Panc1 (cell line): Measurements from ENCODE around the gene PCYT1B.

ENCODE experiments used
- POLR2AphosphoS5 ChIP-seq: IDR thresholded peaks from 2 replicates; pipeline ENCODE4 v1.6.1; 2012; ENCODE audit warnings: mild to moderate bottlenecking, low read depth, low read length, moderate library complexity
- TF ChIP-seq, protein P1 (sequence below), 2 experiments: IDR thresholded peaks; 2 replicates each; pipeline ENCODE4 v1.6.1; 2011 to 2012; ENCODE audit warnings: low read depth in 2 of 2, control low read depth in 1 of 2, low read length in 1 of 2, mild to moderate bottlenecking in 1 of 2, moderate library complexity in 1 of 2; ENCODE audit not compliant: insufficient read depth in 1 of 2
- TF ChIP-seq, protein P2 (sequence below): fragments of 450-650 bp; IDR thresholded peaks from 2 replicates; pipeline ENCODE4 v1.5.1; 2017; ENCODE audit warnings: mild to moderate bottlenecking

DNA sequence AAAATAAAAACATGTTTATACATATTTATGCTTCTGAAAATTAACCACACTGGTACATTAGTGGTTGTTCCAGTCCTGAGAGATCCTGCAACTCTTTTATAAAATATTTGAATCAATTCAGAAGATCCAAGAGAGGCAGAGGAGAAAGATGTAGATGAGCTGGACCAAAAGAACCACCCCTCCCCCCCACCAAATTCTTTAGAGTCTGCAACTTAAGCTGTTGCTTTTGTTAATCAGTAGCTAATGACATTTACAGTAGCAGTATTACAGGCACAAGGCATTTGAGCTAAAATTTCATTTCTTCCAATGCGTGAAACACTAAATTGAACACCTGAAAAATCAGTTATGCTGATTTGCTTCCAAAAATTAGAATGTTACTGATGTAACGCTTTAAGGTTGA, 120.5 kb downstream of the PCYT1B start:
- TF ChIP-seq, protein P1, sequence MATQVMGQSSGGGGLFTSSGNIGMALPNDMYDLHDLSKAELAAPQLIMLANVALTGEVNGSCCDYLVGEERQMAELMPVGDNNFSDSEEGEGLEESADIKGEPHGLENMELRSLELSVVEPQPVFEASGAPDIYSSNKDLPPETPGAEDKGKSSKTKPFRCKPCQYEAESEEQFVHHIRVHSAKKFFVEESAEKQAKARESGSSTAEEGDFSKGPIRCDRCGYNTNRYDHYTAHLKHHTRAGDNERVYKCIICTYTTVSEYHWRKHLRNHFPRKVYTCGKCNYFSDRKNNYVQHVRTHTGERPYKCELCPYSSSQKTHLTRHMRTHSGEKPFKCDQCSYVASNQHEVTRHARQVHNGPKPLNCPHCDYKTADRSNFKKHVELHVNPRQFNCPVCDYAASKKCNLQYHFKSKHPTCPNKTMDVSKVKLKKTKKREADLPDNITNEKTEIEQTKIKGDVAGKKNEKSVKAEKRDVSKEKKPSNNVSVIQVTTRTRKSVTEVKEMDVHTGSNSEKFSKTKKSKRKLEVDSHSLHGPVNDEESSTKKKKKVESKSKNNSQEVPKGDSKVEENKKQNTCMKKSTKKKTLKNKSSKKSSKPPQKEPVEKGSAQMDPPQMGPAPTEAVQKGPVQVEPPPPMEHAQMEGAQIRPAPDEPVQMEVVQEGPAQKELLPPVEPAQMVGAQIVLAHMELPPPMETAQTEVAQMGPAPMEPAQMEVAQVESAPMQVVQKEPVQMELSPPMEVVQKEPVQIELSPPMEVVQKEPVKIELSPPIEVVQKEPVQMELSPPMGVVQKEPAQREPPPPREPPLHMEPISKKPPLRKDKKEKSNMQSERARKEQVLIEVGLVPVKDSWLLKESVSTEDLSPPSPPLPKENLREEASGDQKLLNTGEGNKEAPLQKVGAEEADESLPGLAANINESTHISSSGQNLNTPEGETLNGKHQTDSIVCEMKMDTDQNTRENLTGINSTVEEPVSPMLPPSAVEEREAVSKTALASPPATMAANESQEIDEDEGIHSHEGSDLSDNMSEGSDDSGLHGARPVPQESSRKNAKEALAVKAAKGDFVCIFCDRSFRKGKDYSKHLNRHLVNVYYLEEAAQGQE (IDR thresholded peaks at IDR 0.05; ENCODE audit: insufficient read depth in 1 of 2, low read depth in 2 of 2, low read length in 1 of 2), result no peak
- TF ChIP-seq, protein P2, sequence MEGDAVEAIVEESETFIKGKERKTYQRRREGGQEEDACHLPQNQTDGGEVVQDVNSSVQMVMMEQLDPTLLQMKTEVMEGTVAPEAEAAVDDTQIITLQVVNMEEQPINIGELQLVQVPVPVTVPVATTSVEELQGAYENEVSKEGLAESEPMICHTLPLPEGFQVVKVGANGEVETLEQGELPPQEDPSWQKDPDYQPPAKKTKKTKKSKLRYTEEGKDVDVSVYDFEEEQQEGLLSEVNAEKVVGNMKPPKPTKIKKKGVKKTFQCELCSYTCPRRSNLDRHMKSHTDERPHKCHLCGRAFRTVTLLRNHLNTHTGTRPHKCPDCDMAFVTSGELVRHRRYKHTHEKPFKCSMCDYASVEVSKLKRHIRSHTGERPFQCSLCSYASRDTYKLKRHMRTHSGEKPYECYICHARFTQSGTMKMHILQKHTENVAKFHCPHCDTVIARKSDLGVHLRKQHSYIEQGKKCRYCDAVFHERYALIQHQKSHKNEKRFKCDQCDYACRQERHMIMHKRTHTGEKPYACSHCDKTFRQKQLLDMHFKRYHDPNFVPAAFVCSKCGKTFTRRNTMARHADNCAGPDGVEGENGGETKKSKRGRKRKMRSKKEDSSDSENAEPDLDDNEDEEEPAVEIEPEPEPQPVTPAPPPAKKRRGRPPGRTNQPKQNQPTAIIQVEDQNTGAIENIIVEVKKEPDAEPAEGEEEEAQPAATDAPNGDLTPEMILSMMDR, result no peak
- no peak for TF ChIP-seq POLR2AphosphoS5
